Heart left ventricle (tissue), 13 donors: Measurements from ENCODE around the gene DEPP1.

Experiments
- CTCF ChIP-seq, 12 donors: fragments of 200-600 bp; sonication (generic) in 4 of 12; IDR thresholded peaks; one replicate each; pipeline versions ENCODE4 v1.5.0 to v1.8.0; 2018 to 2022; ENCODE audit warnings: antibody characterized with exemption in 12 of 12, mild to moderate bottlenecking in 5 of 12
- POLR2A ChIP-seq, 2 donors: fragments of 450-650 bp; IDR thresholded peaks; one replicate each; pipeline ENCODE4 v1.6.1; 2017; ENCODE audit warnings: antibody characterized with exemption in 2 of 2, mild to moderate bottlenecking in 2 of 2, moderate library complexity in 2 of 2
- donor health status: ischemic (EF 13 %, LVEDD 7.1; RV severe dilation, severe dysfunction).
- donor health status: DM: no; HTN: yes; CAD: no.
- donor health status: DM: no; HTN: no; CAD: no.
- donor health status: ischemic (EF 25% LVEDD 6.9; RV normal size, moderate dysfunction).
- donor health status: ischemic (EF 25% LVEDD 5.7; RV mildly dilated, moderate dysfunction).
- donor health status: ischemic (EF 35%, LVEDD 5.7; RV mildly dilated, moderate dysfunction).
- donor health status: nonischemic (EF 11% LVEDD 7.7; RV severe dilation, severe dysfunction).
- donor health status: DM: yes; HTN: yes; CAD: no.
- donor health status: PGD.
- donor health status: ischemic (EF 29% LVEDD 5.4; RV normal size, mild dysfunction).
- donor health status: nonischemic (EF 23%, LVEDD 6.1; RV moderate dilation, normal function).

GRCh38 chr10:44958898-44959246 is 19.7 kb downstream of the DEPP1 start:
- no peak for TF ChIP-seq POLR2A (IDR thresholded peaks at IDR 0.05)
- no peak for TF ChIP-seq CTCF (IDR thresholded peaks at IDR 0.05)
